NCI-H2107 treated with DMSO at 0.1 percent for 48 hours (cell line): ENCODE results near the gene ZNF212.
A peak's percentile ranks its signal among the peaks of the same experiment; 100 is the strongest.

ENCODE experiments used
- DNase-seq: peaks from one replicate; lab custom pipeline; 2025; ENCODE audit not compliant: unreplicated experiment; lab: John Stamatoyannopoulos, UW

Gene ZNF212

DNA sequence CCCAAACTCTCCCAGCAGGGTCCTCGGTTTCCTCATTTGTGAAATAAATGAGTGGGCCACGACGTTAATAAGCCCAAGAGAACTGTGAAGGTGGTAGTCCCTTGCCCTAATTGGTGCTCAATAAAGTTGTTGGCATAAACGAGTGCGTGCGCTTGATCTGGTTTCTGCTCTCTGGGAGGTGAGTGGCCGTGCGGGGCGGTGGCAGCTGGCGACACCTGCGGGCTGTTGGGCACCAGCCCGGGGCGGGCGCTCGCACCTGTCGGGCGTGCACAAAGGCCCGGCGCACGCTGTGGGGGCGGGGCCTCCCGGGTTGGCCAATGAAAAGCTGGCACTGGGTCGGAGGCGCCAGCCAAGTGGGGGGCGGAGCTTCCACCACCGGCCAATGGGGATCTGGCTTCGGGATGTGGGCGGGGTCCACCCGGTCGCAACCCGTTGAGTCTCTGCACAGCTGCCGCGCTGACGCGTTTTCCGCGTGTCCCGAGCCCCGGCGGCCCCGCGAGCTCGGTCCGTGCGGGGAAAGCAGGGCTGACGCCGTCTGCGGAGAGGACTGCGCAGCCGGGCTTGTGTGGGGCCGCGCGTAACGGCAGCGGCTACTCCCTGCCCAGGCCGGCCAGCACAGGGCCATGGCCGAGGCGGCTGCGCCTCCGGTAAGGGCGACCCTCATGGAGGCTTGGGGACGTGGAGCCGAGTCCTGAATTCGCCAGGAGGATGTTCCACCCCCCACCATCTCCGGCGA lies 45.6 kb downstream of the ZNF212 start:
- DNase-seq: peak; percentile 93

DNA sequence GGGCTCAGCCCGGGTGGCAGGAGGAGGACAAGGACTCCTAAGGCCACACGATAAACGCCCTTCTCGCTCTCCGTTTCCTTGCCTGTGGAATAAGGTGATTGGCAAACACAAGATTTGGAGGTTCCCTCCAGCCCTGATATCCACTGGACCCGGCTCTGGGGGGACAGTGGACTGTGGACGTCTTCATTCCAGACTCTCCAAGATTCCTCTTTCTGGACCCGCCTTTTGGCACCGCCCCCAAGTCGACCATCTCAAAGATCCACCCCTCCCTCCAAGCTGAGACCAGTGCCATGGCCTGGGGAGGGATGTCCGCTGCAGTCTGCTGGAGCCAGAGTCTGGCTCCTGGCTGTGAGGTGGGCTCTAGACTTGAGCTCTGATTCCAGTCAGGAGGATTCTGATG lies 46.2 kb downstream of the ZNF212 start:
- no peak for DNase-seq

DNA sequence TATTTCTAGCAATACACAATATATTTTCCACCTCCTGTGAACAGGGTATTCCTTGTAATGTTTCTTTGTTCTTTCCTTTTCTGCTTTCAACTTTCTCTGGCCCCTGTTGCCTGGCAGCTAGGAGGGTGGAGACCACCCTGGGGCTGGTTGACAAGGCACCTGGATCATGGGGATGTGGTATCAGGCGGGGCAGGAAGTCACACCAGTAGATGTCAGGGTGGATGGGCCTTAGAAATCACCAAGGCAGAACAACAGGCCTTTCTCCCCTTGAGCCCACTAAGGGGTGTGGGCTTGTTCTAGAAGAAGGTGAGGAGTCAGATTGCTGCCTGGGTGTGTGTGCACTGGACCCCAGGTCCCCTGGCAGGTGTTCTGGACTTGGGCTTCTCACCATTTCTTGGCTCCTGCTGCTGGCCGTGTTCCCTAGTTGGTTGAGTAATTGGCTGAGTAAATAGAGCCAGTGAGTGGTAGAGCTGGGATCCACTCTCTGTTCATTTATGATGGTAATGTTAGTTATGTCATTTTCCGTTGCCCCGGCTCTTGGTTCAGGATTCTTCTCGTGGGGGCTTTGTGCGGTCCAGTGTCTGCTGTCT lies 47.5 kb downstream of the ZNF212 start:
- no peak for DNase-seq

DNA sequence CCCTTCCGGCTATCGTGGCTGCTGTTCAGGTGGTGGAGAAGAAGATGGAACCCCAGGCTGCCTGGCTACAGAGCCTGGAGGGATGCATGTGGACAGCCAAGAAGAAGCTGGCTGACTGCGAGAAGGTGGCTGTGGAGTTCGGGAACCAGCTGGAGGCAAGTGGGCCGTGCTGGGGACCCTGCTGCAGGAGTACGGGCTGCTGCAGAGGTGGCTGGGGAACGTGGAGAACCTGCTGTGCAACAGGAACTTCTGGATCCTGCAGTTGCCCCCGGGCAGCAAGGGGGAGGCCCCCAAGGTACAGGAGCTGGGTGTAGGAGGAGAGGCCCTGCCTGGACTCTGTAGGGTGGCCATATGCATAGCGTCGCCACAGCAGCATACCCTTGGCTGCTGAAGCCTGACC lies 48.2 kb downstream of the ZNF212 start:
- no peak for DNase-seq

DNA sequence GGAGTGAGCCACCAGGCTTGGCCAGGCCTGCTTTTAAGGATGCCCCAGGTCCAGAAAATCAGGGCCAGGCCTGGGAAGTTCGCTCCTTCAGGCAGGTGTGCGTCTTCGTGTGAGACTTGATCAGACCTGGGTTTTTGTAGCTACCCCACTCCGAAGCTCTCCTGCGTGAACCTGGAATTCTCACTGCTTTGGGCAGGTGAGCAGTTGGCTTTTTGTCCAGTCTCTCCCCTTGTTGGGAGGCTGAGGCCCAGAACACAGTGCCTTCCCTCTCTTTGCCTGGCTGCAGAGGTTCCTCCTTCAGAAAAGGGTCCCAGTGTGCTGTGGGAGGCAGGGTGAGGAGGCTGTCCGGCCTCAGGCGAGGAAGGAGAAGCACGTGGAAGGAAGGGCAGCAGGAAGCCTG lies 49.8 kb downstream of the ZNF212 start:
- no peak for DNase-seq

DNA sequence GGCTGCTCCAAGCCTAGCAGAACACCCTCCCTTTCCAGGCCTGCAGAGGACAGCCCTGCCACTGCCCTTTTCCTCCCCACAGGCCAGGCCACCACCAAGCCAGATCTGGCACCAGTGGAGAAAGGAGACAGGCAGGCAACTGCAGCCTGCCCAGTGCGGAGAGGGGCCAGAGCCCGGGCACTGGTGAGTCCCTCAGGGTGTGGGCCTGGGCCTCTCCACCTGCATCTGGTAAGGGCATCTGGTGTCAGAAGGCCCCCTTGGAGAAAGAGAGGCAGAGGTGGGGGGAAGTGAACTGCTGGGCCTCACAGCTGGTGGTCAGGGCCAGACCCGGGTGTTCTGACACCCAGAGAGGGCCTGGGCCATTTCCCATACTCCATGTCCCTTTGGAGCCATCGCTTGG lies 50.4 kb downstream of the ZNF212 start:
- DNase-seq: no peak

DNA sequence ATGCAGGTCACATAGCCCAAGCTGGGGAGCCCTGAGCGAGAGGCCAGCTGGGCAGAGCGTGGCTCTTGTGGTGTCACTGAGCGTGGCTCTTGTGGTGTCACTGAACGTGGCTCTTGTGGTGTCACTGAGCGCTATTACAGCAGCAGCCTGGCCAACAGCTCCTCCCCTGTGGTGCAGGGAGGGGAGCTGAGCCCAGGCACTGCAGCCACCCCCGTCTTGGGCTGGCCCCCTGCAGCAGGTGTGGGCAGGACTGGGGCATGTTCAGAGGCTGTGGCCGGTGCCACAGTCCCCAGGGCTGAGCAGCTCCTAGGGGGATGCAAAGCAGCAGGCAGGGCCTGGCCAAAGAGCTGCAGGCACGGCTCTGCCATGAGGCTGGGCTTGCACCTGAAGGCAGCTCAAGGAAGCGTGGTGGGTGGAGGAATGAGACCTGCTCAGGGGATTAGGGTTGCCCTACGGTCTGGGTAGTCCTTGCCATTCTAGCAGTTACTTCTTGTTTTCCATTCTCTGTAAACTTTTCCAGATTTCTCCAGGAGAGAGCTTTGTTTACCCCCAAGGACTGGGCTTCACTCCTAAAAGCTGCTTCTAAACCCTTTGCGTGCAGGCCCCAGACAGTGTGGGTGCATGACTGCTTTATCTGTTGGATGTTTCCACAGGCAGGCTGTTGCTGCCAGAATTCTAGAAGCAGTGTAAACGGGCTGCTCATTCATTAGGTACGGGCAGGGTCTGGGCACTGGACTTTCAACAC lies 51.8 kb downstream of the ZNF212 start:
- DNase-seq: no peak

DNA sequence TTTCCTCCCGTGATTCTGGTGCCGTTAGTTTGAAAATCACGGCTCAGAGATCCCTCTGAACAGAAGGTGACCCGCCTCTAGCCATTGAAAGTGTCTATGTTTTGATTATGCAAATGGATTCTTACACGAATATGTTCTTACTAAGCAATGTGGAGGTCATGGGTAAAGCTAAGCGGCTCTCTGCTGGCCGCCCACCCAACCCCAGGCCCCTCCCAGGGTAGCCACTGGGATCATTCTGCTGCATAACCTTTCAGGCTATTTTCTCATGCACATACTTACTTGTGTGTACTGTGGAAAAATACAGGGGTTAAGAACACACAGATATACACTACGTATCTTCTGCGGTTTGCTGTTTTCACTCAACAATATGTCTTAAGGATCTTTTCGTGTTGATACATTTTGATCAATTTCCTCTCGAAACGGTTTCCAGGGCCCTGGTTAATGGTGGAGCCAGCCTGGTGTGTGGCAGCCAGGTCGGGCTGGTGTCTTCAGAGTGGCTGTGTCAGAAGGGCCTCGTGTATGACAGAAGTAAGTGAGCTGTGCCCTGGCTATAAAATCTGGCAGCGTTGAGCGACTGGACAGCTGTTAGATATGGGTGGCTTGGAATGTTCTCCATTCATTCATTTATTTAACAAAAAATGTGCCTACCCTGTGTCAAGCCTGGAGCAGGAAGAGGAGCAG lies 52.5 kb downstream of the ZNF212 start:
- DNase-seq: no peak

DNA sequence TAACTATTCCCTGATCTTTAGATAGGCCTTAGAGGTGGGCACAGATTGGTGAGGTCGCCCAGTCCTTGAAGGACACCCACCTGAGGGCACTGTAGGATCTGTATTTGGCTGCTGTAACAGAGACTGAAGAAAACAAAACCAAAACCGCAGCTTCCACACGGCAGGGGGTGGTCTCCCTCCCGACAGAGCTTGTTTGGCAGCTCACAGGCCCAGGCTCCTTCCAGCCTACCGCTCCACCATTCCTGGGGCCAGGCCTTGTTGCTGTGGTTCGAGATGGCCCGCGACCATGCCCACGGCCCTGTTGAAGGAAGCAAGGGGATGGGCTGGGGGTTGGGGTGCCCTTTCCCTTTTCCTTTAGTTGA lies 53.0 kb downstream of the ZNF212 start:
- no peak for DNase-seq

DNA sequence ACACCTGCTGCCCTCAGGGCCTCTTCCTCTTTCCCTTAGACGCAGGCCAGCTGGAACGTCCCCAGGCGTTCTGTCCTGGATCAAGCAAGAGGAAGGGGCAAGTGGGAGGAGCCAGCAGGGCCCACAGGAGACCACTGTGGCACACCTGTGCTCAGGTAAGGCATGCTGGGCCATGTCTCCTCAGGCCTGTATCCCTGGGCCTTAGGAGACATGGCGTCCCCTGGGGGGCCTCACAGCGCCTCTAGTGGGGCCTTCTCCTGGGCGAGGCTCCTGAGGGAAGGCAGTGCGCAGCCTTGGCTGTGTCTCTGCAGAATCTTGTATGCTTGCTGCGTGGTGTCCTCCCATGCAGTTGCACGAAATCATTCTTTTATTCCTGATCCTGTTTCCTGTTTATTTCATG lies 53.9 kb downstream of the ZNF212 start:
- DNase-seq: no peak

DNA sequence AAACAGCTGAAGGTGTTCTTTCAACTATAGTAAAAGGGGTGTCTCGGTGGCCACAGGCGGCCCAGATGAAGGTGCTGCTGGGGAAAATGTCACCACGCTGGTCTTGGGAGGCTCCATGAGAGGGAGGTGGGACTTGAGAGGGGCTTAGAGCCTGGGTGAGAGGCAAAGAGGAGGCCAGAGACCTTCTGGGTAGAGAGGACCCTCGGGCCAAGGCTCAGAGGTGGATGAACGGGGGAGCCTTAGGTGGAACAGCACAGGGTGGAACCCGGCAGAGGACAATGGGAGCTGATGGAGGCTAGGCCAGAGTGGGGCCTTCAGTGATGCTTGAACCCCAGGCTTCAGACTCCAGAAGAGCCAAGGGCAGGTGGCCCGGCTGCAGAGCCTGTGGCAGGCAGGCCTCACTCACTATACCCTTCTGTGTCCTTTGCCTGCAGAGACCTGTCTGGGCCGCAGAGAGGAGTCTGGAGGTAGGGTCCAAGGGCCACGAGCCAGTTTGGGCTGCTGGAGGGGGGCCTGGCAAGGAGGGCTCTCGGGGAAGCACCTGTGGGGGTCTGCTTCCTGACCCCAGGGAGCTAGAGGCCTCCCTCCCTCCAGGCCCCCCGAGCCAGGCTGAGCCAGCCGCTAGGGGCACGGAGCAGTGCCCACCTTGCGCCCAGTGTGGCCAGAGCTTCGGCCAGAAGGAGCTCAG lies 54.6 kb downstream of the ZNF212 start:
- no peak for DNase-seq

DNA sequence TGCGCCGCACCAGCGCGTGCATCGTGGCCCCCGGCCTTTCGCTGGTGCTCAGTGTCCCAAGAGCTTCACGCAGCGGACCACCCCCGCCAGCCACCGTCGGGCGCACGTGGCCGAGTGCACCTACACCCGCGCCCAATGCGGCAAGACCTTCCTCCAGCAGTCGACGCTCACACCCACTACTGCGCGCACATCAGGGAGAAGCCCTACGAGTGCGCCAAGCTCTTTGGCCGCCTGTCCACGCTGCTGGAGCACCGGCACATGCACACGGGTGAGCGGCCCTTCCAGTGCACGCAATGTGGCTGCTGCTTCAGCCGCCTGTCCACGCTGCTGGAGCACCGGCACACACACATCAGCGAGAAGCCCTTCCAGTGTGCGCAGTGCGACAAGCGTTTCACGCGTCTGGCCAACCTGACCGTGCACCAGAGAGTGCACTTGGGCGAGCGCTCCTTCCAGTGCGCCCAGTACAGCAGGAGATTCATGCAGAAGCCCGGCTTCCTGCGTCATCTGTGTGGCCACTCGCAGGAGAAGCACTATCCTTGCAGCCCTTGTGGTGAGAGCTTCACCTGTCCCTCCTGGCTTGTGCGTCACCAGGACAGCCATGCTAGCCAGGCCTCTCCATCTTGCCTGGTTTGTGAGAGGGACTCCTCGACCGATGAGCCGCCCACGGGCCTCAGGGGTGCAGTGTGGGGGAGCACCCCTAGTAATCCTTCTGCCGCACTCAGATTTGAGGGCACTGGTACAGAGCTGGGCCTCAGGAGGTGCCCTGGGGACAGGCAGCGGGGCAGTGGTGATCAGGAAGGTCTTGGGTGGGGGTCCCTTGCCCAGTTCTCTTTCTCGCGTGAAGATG lies 55.4 kb downstream of the ZNF212 start:
- no peak for DNase-seq

DNA sequence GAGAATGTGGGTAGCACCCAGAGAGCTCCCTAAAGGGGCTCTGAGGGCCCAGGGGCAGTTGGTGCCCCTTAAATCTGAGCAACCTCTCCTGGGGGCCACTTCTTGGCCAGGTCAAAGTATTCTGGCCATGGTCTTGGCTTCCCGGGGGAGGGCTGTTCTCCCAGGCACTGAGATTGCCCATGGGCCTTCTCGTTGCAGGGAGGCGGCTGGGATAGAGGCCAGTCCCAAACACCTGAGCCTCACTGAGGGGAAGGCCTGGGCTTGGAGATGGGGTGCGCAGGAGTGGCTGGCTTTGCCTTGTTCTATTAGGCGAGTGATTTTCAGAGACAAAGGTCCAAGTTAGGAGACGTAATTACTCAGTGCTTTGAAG lies 56.0 kb downstream of the ZNF212 start:
- no peak for DNase-seq

DNA sequence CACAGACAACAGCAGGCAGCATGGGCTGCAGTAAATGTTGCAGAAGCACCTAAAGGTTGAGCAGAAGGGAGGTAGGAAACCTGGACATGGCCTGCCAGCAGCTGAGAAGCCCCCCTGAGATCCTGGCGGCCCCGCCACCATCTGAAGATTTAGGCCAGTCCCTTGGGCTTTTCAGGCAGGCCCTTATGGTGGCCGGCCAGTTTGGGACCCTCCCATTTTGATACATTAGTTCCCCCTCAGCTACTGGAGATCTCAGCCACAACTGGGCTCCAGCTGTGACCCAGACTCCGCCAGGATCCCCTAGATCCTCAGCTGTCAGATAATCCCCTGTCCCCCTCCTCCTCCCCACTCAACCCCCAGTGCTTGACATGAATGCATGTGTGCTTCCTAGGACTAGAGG lies 56.9 kb downstream of the ZNF212 start:
- DNase-seq: no peak

DNA sequence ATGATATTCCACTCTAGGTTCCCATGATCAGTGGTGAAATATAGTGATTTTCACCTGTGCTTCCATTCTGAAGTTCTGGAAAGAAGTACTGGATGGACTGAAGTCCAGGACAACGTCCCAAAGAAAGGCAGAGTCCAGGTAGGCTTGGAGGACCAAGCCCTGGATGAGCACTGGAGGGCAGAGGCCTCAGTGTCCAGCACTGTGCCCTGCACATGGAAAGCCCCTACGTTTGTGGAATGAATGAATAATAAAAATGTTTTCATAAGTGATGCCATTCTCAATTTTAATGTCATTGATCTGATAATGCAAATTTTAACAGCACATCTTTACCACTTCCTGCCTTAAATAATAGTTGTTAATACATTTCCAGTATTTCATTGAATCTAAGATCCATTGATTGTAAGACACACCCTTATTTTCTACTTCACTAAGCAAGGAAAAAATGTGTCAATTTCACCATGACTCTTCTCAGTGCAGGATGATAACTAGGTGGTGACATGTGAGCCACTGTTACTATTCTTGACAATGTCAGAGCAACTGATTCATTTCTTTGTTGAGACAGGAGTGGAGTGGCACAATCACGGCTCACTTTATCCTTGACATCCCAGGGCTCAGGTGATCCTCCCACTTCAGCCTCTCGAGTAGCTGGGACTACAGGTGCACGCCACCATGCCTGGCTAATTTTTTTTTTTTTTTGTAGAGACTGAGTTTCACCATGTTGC lies 57.7 kb downstream of the ZNF212 start:
- no peak for DNase-seq

DNA sequence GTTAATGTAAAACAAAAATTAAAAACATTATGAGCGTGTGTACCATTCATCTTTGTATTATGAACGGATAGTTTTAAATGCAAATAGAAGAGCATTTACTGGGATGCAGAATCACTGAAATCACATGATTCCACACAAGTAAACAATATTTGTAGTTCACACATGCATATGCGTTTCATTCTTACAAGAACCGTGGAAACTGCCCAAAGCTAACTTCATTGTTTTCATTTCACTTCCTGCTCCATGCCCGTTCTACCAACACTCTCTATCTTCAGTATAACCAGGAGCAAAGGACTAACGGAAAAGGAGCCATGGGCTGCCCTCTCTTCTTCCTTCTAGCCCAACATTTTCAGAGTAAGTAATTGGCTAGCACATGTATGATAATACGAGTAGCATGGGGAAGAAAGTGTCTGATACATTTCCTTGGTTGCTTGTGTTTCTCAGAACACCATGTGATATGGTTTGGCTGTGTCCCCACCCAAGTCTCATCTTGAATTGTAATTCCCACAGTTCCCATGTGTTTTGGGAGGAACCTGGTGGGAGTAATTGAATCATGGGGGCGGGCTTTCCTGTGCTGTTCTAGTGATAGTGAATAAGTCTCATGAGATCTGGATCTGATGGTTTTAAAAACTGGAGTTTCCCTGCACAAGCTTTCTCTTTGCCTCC lies 61.3 kb downstream of the ZNF212 start:
- no peak for DNase-seq

DNA sequence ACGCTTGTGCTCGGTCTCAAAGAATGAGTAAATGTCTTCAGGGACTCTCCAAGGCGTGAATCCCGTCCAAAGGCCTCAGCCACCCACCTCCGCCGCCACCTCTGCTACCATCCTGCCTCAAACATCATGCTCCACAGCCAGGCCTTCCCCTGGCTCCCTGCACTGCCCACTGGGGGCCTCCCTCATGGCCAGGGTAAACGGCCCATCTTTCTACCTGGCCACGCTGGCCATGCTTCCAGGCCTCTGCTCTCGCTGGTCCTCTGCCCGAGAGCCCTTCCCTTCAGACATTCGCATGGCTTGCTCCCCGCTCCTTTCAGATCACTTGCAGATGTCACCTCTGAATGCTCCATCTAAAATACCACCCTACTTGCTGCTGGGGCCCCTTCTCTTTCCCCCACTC lies 62.8 kb downstream of the ZNF212 start:
- DNase-seq: no peak

DNA sequence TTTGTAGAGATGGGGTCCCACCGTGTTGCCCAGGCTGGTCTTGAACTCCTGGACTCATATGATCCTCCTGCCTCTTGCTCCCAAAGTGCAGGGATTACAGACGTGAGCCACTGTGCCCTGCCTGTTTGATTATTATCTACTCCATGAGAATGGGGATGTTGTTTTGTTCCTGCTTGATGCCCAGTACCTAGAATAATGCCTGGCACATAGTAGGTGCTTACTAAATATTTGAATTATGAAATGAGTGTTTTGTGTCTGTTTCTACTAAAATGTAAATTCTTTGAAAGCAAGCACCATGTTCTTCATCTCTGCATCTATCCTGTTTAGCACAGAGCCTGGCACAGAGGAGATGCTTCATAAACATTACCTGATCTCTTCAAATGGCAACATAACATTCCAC lies 63.4 kb downstream of the ZNF212 start:
- DNase-seq: no peak

DNA sequence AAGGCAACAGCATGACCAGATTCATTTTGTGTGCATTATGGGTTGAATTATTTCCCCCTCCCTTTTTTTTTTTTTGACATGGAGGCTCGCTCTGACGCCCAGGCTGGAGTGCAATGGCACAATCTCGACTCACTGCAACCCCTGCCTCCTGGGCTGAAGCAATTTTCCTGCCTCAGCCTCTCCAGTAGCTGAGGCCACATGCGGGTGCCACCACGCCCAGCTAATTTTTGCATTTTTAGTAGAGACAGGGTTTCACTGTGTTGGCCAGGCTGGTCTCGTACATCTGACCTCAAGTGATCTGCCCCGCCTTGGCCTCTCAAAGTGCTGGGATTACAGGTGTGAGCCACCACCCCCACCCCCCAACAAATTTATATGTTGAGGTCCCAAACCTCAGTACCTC lies 64.6 kb downstream of the ZNF212 start:
- DNase-seq: no peak
